ENCODE measurements around the gene LHFPL2.
"Not testable (repeated sequence)": the region's sequence is repeated elsewhere in the genome, so short reads cannot be mapped to it uniquely, and the experiment has no call there.

LHFPL2 gene

GRCh38 chr5:78638973-78639669 lies 9.5 kb downstream of the LHFPL2 start:
- FAIRE-seq: no peak

- FAIRE-seq: no peak
These were observed 10.1 kb downstream of the LHFPL2 start for GRCh38 chr5:78638423-78638822.

DNA sequence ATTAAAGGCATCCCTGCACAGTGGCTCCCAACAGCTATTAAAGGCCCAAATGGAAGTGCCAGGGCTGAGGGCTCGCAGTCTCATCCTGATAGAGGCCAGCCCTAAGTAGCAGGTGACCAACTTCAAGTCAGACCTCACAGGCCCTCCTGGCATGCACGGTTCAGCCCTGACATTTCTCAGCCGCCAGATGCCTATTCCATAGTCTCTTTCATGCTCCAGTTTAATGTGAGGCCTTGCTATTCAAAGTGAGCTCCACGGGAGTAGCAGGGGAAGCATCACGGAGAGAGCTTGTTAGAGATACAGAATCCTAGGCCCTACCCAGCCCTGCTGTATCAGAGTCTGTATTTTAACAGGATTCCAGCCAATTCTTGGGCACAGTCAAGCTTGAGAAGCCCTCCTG lies 11.1 kb downstream of the LHFPL2 start:
- no peak for FAIRE-seq

DNA sequence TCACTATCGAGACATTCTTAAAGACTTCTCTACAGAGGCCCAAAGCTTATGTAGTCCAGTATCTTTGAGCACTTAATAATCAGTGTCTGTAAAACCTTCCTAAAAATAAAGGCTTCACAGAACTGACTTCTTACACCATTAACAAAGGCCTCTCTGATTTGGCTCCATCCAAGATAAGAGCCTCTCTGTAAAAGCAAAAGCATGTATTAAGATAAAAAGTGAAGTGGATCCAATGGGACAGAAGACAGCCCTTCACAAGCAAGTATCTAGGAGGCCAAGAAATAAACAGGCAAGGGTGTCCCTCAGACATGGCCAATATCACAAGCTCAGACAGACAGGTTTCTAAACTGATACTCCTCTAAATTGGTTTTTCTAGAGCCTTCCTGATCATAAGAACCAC lies 11.9 kb downstream of the LHFPL2 start:
- FAIRE-seq: no peak

GRCh38 chr5:78634634-78635033 lies 13.9 kb downstream of the LHFPL2 start:
- FAIRE-seq: no peak

GRCh38 chr5:78634229-78634628 lies 14.3 kb downstream of the LHFPL2 start:
- FAIRE-seq: no peak

GRCh38 chr5:78633700-78634099 lies 14.9 kb downstream of the LHFPL2 start:
- FAIRE-seq: no peak

GRCh38 chr5:78632467-78632866 lies 16.1 kb downstream of the LHFPL2 start:
- no peak for FAIRE-seq

GRCh38 chr5:78631931-78632330 lies 16.6 kb downstream of the LHFPL2 start:
- no peak for FAIRE-seq

GRCh38 chr5:78630047-78630446 lies 18.5 kb downstream of the LHFPL2 start:
- no peak for FAIRE-seq

- FAIRE-seq: no peak
These were observed 18.9 kb downstream of the LHFPL2 start for GRCh38 chr5:78629624-78630023.

DNA sequence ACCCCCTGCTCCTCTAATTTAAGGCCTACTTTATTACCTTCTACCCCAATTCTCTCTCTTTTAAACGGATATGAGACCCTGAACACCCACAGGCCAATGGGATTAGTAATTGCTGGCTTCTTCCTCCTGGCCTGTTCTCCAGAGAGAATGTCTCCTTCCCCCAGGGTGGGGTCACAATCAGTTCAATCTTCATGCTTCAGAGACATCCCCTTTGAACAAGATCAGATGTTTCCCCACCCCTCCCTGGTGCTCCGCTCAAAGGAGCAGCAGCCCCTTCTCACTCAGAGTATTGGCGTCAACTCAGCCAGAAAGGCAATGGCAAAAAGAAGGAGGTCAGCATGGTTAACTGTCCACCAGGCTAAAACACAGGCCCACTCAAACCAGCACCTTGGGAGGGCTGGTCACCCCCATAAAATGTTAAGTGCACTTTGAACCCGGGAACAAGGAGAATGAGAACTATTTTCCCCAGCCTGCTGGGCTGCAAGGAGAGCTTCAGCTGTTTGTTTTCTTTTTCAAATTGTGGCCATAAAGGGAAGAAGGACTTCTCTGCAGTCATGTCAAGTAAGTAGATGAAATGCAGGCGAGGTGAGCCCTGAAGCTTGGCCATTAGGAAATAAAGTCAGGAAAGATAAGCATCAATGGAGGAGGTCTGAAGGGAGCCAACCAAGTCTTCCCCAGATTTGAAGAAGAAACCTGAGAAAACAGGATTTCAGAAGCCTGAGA lies 20.1 kb downstream of the LHFPL2 start:
- FAIRE-seq: no peak

DNA sequence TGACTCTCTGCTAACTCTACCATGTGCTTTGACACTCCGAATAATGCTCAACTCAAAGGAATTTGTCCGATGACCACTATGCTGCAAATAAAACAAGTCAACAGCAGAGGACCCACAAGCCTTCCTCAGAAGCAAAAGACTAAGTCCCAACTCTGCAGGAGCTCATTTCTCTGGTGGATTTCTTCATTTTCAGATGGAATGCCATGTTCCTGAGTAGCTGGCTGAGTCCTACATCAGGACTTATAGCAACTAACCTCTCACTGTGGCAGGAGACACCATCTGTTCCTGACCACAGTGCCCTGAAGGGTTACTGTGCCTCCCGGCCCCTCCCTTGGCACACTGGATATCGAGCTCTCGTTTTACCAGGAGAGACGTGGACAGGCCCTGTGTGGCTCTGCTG lies 20.8 kb downstream of the LHFPL2 start:
- no peak for FAIRE-seq

DNA sequence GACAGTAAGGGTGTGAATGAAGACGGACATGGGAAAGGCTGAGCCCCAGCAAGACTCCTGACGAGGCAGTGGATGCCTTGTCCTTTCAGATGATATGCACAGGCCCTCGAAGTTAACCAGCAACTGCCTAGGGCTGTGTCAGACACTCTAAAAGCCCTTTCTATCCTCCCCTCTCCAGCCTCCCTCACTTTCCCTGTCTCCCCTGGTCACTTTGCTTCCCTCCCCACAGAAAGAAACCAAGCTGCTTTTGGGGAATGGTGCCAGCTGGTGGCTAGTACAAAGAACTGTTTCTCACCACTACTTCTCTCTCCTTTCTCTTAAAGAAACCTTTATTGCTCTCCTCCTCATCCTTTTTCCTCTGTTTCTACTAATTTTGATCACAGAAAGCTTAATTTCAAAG lies 21.4 kb downstream of the LHFPL2 start:
- no peak for FAIRE-seq

DNA sequence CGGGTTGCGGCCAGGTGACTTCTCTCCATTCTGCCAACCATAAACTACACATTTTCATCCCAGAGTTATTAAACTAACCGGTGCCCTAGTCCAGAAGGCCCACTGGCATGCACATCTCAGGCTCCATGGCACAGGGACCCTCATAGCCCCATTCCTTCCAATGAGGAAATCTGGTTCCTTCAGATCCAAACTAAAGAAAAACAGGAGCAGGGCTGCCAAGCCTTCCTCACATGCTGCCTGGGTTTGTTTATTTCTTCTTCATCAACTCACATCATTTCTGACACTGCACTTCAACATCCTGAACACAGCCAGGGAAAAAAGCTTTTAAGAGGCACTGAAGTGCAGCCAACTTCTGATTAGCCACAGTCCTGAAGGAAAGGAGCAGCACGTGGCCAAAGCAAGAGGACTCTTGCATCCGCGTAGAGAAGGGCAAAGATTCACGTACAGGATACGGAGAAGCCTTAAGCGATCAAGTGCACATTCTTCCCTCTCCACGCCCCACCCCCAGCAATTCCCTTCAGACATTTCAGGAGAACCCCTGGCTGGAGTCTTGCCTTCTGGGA lies 22.5 kb downstream of the LHFPL2 start:
- no peak for FAIRE-seq

DNA sequence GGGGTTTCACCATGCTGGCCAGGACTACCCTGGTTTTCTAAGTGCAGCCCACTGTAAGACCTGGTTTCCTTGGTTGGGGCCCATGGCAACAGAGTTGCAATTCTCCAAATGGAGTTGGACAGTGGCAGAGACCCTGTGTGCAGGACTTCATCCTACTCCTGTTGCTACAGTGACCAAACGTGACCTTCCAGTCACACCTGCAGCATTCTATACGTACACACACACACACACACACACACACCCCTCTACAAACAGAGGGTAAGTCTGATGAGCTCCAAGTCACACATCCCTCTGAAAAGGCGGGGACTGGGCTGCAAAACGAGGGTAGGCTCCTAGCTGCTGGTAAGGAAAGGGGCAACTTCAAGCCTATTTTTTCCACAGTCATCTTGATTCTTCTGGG lies 23.6 kb downstream of the LHFPL2 start:
- FAIRE-seq: no peak

DNA sequence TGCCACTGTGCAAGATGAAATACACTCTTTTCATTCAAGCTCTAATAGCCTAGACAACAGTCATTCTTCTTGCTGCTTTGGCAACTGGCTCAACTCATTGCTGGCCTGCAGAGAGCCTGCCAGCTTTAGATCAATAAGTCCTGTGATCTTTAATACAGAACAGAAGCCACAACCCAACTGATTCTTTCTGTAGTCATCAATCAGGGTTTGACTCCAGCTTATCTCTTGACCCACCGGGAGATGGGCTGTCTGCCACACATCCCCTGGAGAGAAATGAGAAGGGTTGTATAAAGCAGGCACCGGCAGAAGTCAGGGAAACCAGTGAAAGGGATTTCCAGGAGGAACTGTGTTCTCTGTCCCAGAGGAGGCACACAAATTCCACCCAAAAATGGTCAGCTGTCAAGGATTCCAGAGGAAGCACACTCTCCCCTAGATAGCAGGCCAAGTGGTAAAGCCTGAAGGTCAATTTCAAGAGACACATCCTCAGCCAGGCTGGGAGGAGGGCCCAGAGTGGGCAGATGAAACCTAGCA lies 24.5 kb downstream of the LHFPL2 start:
- no peak for FAIRE-seq

GRCh38 chr5:78622302-78622971 lies 26.1 kb downstream of the LHFPL2 start:
- FAIRE-seq: no peak

DNA sequence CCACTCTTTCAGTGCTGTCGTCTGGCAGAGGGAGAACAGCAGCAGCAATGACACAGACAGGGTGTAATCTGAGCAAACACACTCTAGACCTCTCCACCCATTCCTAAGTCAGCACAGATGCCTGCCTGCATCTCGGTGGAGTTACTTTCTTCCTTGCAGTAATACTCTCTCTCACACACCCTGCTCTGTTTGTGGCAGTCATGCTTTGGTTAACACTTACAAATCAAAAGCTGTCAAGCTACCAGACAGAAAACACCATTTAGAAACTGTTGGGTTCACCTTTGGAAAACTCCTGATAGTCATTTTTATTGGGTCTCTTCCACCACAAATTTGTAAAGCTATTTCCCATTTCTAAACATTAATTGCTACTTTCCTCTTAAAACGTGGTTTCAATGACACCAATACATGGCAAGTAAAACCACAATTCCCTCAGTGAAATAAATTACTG lies 27.3 kb downstream of the LHFPL2 start:
- no peak for FAIRE-seq

GRCh38 chr5:78620119-78620518 lies 28.5 kb downstream of the LHFPL2 start:
- FAIRE-seq: not testable (repeated sequence)

- no peak for FAIRE-seq
These were observed 30.3 kb downstream of the LHFPL2 start for GRCh38 chr5:78618303-78618702.

- FAIRE-seq: no peak
These were observed 32.9 kb downstream of the LHFPL2 start for GRCh38 chr5:78615697-78616096.

DNA sequence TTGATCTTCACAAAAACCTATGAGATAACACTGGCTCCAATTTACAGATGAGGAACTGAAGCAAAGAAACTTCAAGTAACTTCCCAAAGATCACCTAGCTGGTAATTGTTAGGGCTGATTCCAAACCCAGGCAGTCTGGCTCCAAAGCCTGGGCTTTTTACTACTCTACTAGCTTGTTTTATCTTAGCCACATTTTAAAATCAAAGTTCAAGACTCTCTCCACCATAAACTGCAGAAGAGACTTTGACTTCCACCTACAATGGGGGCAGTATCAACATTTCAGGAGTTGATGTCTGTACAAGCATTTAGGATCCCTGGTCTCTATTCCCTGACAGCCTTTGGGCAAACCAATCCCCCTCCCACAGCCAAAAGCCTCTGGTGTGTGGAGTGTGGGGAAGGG lies 33.8 kb downstream of the LHFPL2 start:
- no peak for FAIRE-seq

Measured in G401.6 (cell line).